Measurements from ENCODE around the gene PPM1N.

DNA sequence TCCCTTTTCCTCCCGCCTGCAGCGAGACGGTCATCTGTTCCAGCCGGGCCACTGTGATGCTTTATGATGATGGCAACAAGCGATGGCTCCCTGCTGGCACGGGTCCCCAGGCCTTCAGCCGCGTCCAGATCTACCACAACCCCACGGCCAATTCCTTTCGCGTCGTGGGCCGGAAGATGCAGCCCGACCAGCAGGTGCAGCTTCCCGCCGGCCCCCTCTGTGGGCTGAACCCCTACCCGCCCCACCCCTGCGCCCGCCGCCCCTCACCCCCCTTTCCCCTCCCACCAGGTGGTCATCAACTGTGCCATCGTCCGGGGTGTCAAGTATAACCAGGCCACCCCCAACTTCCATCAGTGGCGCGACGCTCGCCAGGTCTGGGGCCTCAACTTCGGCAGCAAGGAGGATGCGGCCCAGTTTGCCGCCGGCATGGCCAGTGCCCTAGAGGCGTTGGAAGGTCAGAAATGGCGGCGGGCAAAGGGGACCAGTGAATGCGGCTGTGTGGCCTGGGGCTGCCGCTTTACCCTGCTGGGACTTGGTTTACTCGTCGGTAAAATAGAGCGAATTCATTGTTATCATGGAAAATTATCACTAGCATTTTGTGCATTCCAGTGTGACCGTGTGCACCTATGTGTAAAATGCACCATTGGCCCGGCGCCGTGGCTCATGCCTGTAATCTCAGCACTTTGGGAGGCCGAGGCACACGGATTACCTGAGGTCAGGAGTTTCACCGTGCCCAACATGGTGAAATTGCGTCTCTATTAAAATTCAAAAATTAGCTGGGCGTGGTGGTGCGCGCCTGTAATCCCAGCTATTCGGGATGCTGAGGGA lies 19.6 kb downstream of the PPM1N start:
- TF ChIP-seq, protein P1, sequence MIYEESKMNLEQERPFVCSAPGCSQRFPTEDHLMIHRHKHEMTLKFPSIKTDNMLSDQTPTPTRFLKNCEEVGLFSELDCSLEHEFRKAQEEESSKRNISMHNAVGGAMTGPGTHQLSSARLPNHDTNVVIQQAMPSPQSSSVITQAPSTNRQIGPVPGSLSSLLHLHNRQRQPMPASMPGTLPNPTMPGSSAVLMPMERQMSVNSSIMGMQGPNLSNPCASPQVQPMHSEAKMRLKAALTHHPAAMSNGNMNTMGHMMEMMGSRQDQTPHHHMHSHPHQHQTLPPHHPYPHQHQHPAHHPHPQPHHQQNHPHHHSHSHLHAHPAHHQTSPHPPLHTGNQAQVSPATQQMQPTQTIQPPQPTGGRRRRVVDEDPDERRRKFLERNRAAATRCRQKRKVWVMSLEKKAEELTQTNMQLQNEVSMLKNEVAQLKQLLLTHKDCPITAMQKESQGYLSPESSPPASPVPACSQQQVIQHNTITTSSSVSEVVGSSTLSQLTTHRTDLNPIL (CRISPR knock-in tag; IDR thresholded peaks at IDR 0.05; ENCODE audit: low read depth) = no peak
- TF ChIP-seq ZFP30 (CRISPR knock-in tag; IDR thresholded peaks at IDR 0.05) (no peak), SNAI2 (CRISPR knock-in tag; IDR thresholded peaks at IDR 0.05) (no peak), ZNF565 (CRISPR knock-in tag; conservative IDR thresholded peaks at IDR 0.05; ENCODE audit: low read depth) (no peak), ARNTL (CRISPR knock-in tag; IDR thresholded peaks at IDR 0.05; ENCODE audit: borderline replicate concordance, low read depth) (no peak), CSDC2 (CRISPR knock-in tag; IDR thresholded peaks at IDR 0.05) (no peak), ZFP3 (CRISPR knock-in tag; IDR thresholded peaks at IDR 0.05) (no peak)
- TF ChIP-seq, protein P2, sequence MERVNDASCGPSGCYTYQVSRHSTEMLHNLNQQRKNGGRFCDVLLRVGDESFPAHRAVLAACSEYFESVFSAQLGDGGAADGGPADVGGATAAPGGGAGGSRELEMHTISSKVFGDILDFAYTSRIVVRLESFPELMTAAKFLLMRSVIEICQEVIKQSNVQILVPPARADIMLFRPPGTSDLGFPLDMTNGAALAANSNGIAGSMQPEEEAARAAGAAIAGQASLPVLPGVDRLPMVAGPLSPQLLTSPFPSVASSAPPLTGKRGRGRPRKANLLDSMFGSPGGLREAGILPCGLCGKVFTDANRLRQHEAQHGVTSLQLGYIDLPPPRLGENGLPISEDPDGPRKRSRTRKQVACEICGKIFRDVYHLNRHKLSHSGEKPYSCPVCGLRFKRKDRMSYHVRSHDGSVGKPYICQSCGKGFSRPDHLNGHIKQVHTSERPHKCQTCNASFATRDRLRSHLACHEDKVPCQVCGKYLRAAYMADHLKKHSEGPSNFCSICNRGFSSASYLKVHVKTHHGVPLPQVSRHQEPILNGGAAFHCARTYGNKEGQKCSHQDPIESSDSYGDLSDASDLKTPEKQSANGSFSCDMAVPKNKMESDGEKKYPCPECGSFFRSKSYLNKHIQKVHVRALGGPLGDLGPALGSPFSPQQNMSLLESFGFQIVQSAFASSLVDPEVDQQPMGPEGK (CRISPR knock-in tag; IDR thresholded peaks at IDR 0.05; ENCODE audit: borderline replicate concordance) = no peak
- TF ChIP-seq, protein P3, sequence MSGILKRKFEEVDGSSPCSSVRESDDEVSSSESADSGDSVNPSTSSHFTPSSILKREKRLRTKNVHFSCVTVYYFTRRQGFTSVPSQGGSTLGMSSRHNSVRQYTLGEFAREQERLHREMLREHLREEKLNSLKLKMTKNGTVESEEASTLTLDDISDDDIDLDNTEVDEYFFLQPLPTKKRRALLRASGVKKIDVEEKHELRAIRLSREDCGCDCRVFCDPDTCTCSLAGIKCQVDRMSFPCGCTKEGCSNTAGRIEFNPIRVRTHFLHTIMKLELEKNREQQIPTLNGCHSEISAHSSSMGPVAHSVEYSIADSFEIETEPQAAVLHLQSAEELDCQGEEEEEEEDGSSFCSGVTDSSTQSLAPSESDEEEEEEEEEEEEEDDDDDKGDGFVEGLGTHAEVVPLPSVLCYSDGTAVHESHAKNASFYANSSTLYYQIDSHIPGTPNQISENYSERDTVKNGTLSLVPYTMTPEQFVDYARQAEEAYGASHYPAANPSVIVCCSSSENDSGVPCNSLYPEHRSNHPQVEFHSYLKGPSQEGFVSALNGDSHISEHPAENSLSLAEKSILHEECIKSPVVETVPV (CRISPR knock-in tag; IDR thresholded peaks at IDR 0.05) = no peak

All from SK-N-SH treated with all-trans-retinoic acid at 6 μM for 48 hours (cell line).